OCI-LY3 (cell line): ENCODE measurements around the gene FRMD8.

Experiments
- H2AFZ ChIP-seq: fragments of 200-600, 300-600 bp; shearing (Covaris generic); 2 replicates; pipeline ENCODE4 v1.6.0; 2014; ENCODE audit warnings: antibody characterized with exemption, low read depth, low read length
- H3K27ac ChIP-seq: fragments of 200-600, 300-600 bp; sonication (generic); 2 replicates; pipeline ENCODE4 v1.5.1; 2014; ENCODE audit warnings: mild to moderate bottlenecking, low read length, moderate library complexity, mixed read lengths
- H3K27me3 ChIP-seq: fragments of 200-600, 300-600 bp; sonication (generic); 2 replicates; pipeline ENCODE4 v1.6.1; 2014; ENCODE audit warnings: low read depth, low read length, mixed read lengths
- H3K36me3 ChIP-seq: fragments of 200-600, 300-600 bp; sonication (generic); replicated peaks from 2 replicates; pipeline ENCODE3; 2014; ENCODE audit warnings: low read depth, low read length, mixed read lengths
- H3K4me1 ChIP-seq: fragments of 300-600, 200-600 bp; sonication (generic); 2 replicates; pipeline ENCODE4 v1.6.1; 2014; ENCODE audit warnings: low read length, mixed read lengths
- H3K4me2 ChIP-seq: fragments of 200-600, 300-600 bp; sonication (generic); 2 replicates; pipeline ENCODE4 v1.6.1; 2014; ENCODE audit warnings: low read length, mixed read lengths
- H3K4me3 ChIP-seq: fragments of 300-600, 200-600 bp; sonication (generic); 2 replicates; pipeline ENCODE4 v1.5.1; 2014; ENCODE audit warnings: antibody characterized with exemption, mild to moderate bottlenecking, low read length, moderate library complexity
- H3K79me2 ChIP-seq: fragments of 300-600, 200-600 bp; shearing (Covaris generic); 2 replicates; pipeline ENCODE4 v1.6.1; 2014; ENCODE audit warnings: mild to moderate bottlenecking, low read length, mixed read lengths
- H3K9ac ChIP-seq: fragments of 300-600, 200-600 bp; shearing (Covaris generic); 2 replicates; pipeline ENCODE4 v1.6.0; 2014; ENCODE audit warnings: mild to moderate bottlenecking, low read length, moderate library complexity
- H3K9me3 ChIP-seq: fragments of 200-600, 300-600 bp; shearing (Covaris generic); 2 replicates; pipeline ENCODE4 v1.6.1; 2014; ENCODE audit warnings: low read length, mixed read lengths; ENCODE audit not compliant: insufficient read depth
- H4K20me1 ChIP-seq: fragments of 200-600, 300-600 bp; sonication (generic); 2 replicates; pipeline ENCODE4 v1.6.1; 2016; ENCODE audit warnings: low read length, mixed read lengths; ENCODE audit not compliant: insufficient read depth
- EZH2phosphoT487 ChIP-seq: fragments of 200-600 bp; shearing (Covaris generic); IDR thresholded peaks from 2 replicates; pipeline ENCODE4 v1.6.1; 2018; ENCODE audit warnings: antibody characterized with exemption, mixed run types, low read depth
- TF ChIP-seq, protein P1 (sequence below): fragments of 200-600, 300-600 bp; sonication (generic); IDR thresholded peaks from 2 replicates; pipeline ENCODE4 v1.5.1; 2014; ENCODE audit warnings: antibody characterized with exemption, low read length, low read depth

The FRMD8 gene

DNA sequence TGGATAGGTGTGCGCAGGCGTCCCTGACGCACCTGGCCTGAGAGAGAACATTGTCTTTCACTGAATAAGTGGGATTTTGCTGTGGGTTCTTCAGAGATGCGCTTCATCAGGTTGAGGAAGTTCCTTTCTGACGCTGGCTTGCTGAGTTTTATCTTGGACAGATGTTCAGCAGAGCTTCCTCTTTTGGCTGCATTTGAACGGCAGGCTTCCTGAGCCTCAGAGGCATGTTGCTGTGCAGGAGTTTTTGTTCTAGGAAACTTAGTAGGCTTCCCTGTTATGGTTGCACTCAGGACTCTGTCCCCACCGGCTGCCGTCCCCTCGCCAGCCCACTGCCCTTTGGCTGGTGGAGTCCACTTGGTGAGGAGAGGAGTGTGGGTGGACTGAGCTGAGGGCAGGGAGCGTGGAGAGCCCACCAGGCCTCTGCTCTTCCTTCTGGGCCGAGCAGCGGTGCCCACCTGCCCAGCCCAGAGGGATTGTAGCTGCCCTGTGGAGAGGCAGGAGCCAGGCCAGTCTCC, 17.2 kb downstream of the FRMD8 start:
- Histone ChIP-seq H3K4me2 (peak overlapping the region; percentile 94), H3K27ac (peak overlapping the region; percentile 80), H3K4me1 (peaks cover 32% of the 10 kb centered on the region), H3K9ac (peak overlapping the region; percentile 33; the same call in 1 of the 2 replicates), H3K4me3 (peak overlapping the region; percentile 35), H3K27me3 (no peaks in the 10 kb centered on the region), H3K9me3 (no peaks in the 10 kb centered on the region), H2AFZ (no peak overlapping the region), H4K20me1 (no peaks in the 10 kb centered on the region; the same call in 1 of the 2 replicates), H3K36me3 (peaks cover 39% of the 10 kb centered on the region), H3K79me2 (no peaks in the 10 kb centered on the region)
- no peak for TF ChIP-seq EZH2phosphoT487
- TF ChIP-seq, protein P1, sequence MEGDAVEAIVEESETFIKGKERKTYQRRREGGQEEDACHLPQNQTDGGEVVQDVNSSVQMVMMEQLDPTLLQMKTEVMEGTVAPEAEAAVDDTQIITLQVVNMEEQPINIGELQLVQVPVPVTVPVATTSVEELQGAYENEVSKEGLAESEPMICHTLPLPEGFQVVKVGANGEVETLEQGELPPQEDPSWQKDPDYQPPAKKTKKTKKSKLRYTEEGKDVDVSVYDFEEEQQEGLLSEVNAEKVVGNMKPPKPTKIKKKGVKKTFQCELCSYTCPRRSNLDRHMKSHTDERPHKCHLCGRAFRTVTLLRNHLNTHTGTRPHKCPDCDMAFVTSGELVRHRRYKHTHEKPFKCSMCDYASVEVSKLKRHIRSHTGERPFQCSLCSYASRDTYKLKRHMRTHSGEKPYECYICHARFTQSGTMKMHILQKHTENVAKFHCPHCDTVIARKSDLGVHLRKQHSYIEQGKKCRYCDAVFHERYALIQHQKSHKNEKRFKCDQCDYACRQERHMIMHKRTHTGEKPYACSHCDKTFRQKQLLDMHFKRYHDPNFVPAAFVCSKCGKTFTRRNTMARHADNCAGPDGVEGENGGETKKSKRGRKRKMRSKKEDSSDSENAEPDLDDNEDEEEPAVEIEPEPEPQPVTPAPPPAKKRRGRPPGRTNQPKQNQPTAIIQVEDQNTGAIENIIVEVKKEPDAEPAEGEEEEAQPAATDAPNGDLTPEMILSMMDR, result no peak

DNA sequence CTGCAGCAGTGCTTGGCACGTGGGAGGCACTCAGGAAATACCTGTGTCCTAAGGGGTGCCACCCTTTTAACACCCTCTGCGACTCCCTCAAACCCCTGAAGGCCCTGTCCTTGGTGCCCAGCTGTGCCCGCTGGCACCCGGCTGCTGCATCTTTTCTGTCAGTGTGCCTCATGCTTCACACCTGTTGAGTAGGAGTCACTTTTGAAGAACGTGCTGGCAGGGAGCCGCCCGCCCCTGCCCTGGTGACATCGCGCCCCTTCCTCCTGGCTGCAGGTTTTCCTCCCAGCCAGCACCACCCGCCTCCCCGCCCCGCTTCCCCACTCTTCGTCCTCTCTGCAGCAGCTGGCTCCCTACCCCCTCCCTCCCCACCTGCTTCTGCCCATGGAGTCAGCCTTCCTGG, 17.8 kb downstream of the FRMD8 start:
- H3K9me3 ChIP-seq, result no peaks in the 10 kb centered on the region
- no peaks in the 10 kb centered on the region; the same call in 1 of the 2 replicates for H4K20me1 ChIP-seq
- H3K4me1 ChIP-seq, result peaks cover 32% of the 10 kb centered on the region
- H3K27me3 ChIP-seq, result no peaks in the 10 kb centered on the region
- H3K4me2 ChIP-seq, result peak overlapping the region; percentile 94
- no peak overlapping the region for H2AFZ ChIP-seq
- H3K9ac ChIP-seq, result peak overlapping the region; percentile 33; the same call in 1 of the 2 replicates
- peak overlapping the region; percentile 80 for H3K27ac ChIP-seq
- no peaks in the 10 kb centered on the region for H3K79me2 ChIP-seq
- TF ChIP-seq EZH2phosphoT487, result no peak
- TF ChIP-seq, protein P1, result no peak
- 0 out of 2 replicates have a peak overlapping the region, but pooled peaks have one; percentile 35 for H3K4me3 ChIP-seq
- H3K36me3 ChIP-seq, result peaks cover 42% of the 10 kb centered on the region

DNA sequence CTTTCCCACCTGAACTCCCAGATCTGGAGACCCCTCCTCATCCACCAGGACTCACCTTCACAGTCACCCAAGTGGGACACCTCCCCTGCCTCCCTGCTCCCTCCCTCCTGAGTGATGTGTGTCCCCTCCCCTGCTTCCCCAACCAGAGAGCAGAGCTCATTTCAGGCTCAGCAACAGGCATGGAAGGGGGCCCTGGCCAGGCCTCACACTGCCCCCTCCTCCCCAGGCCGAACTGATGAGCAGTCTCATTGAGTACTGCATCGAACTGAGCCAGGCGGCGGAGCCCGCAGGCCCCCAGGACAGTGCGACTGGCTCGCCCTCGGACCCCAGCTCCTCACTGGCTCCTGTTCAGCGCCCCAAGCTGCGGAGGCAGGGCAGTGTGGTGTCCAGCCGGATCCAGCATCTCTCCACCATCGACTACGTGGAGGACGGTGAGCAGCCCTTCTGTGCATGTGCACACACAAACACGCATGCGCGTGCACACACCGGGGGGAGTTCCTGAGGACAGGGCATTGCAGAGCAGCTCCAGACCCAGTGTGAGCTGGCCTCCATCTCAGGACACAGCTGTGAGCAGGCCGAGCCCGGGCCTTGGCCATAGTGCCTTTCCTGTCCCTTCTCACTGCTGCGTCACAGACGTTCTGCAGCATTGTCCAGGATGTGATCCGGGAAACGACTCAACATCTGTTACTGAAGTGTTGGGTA, 18.4 kb downstream of the FRMD8 start:
- Histone ChIP-seq H3K79me2 (no peaks in the 10 kb centered on the region), H3K4me3 (no peak overlapping the region), H3K4me1 (peaks cover 32% of the 10 kb centered on the region), H3K9me3 (no peaks in the 10 kb centered on the region), H3K9ac (no peak overlapping the region), H3K36me3 (peaks cover 45% of the 10 kb centered on the region), H3K27ac (no peak overlapping the region), H3K4me2 (no peak overlapping the region), H4K20me1 (no peaks in the 10 kb centered on the region; the same call in 1 of the 2 replicates), H3K27me3 (no peaks in the 10 kb centered on the region), H2AFZ (no peak overlapping the region)
- TF ChIP-seq, protein P1, result no peak
- no peak for TF ChIP-seq EZH2phosphoT487

DNA sequence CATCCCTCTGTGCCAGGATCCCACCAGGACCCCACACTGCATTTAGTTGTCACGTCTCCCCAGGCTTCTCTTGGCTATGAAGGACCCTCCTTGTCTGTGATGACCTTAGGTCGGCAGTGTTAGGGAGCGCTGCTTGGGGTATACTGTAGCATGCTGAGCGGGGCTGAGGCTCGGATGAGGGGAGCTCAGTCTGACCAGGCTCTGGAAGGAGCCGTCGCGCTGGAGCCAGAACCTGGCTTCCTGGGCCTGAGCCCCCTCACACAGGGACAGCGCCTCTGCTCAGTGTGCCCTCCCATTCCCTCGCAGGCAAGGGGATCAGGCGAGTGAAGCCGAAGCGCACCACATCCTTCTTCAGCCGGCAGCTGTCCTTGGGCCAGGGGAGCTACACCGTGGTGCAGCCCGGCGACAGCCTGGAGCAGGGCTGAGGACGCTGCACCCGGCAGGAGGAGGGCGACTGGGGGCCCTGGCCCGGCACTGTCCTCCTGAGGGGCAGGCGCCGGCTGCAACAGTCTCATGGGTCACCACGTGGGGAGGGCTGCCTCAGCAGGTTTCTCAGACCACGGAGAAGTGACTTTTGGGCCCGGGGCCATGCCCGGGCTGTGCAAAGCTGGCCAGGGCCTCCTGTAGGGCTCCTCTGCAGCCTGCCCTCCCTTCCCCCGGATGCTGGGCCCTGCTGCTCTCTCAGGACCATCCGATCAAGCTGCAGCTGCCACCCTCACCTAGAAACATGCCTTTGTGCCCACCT, 24.7 kb downstream of the FRMD8 start:
- no peaks in the 10 kb centered on the region for H3K27me3 ChIP-seq
- TF ChIP-seq, protein P1, result no peak
- TF ChIP-seq EZH2phosphoT487, result no peak
- H2AFZ ChIP-seq, result no peak overlapping the region
- H3K4me3 ChIP-seq, result no peak overlapping the region
- H3K4me2 ChIP-seq, result no peak overlapping the region
- H3K4me1 ChIP-seq, result peaks cover 15% of the 10 kb centered on the region
- H3K79me2 ChIP-seq, result no peaks in the 10 kb centered on the region
- H4K20me1 ChIP-seq, result no peaks in the 10 kb centered on the region
- no peak overlapping the region for H3K9ac ChIP-seq
- no peaks in the 10 kb centered on the region for H3K9me3 ChIP-seq
- peaks cover 23% of the 10 kb centered on the region for H3K36me3 ChIP-seq
- no peak overlapping the region for H3K27ac ChIP-seq
